ENCODE measurements around the gene NAB2.

Gene NAB2

GRCh38 chr12:57094208-57095160 lies 5.6 kb downstream of the NAB2 start:
- DNase-seq: no peak

GRCh38 chr12:57095440-57095839 lies 6.5 kb downstream of the NAB2 start:
- DNase-seq: no peak

GRCh38 chr12:57096099-57096572 lies 7.2 kb downstream of the NAB2 start:
- no peak for DNase-seq

- DNase-seq: no peak
These were observed 8.0 kb downstream of the NAB2 start for GRCh38 chr12:57096748-57097553.

- DNase-seq: no peak
These were observed 8.6 kb downstream of the NAB2 start for GRCh38 chr12:57097554-57097835.

- no peak for DNase-seq
These were observed 9.6 kb downstream of the NAB2 start for GRCh38 chr12:57098546-57098945.

GRCh38 chr12:57099047-57099714 lies 10.3 kb downstream of the NAB2 start:
- DNase-seq: no peak

GRCh38 chr12:57099766-57100165 lies 10.9 kb downstream of the NAB2 start:
- DNase-seq: no peak

GRCh38 chr12:57101892-57102695 lies 13.2 kb downstream of the NAB2 start:
- no peak for DNase-seq

- no peak for DNase-seq
These were observed 14.9 kb downstream of the NAB2 start for GRCh38 chr12:57103856-57104255.

- no peak for DNase-seq
These were observed 15.5 kb downstream of the NAB2 start for GRCh38 chr12:57104292-57104910.

GRCh38 chr12:57105011-57105753 lies 16.3 kb downstream of the NAB2 start:
- no peak for DNase-seq

GRCh38 chr12:57106021-57106708 lies 17.3 kb downstream of the NAB2 start:
- no peak for DNase-seq

- DNase-seq: no peak
These were observed 18.7 kb downstream of the NAB2 start for GRCh38 chr12:57107456-57108155.

- DNase-seq: no peak
These were observed 20.5 kb downstream of the NAB2 start for GRCh38 chr12:57109207-57110103.

GRCh38 chr12:57110104-57111030 lies 21.5 kb downstream of the NAB2 start:
- peak; percentile 19 to 26 for DNase-seq

GRCh38 chr12:57111031-57111734 lies 22.3 kb downstream of the NAB2 start, which contains the start of gene STAT6:
Gene STAT6 (minus strand): TSS chr12:57111362. CDS start chr12:57108278, 3,084 bp downstream.
- DNase-seq: peak; percentile 92

Data from AML-193 (cell line).